BLaER1 treated with 17β-estradiol and CSF1 and Interleukin-3, amounts not matched to agents 10 nM and 100 nM (cell line): Measurements from ENCODE around the gene ADH4.
A peak's percentile ranks its signal among the peaks of the same experiment; 100 is the strongest.
"Not testable (repeated sequence)": the region's sequence is repeated elsewhere in the genome, so short reads cannot be mapped to it uniquely, and the experiment has no call there.

Experiments
- H3K27ac ChIP-seq, 11 experiments: shearing (Covaris generic); formaldehyde crosslinking; 2 replicates each; pipeline ENCODE4 v1.8.1; 2022
- H3K27me3 ChIP-seq, 11 experiments: shearing (Covaris generic); formaldehyde crosslinking; 2 replicates each; pipeline ENCODE4 v1.8.1; 2022
- H3K36me3 ChIP-seq, 11 experiments: shearing (Covaris generic); formaldehyde crosslinking; 2 replicates each; pipeline ENCODE4 v1.8.1; 2022
- H3K4me1 ChIP-seq, 10 experiments: shearing (Covaris generic); formaldehyde crosslinking; 2 replicates each; pipeline ENCODE4 v1.8.1; 2022
- H3K4me2 ChIP-seq, 11 experiments: shearing (Covaris generic); formaldehyde crosslinking; 2 replicates each; pipeline ENCODE4 v1.8.1; 2022
- H3K4me3 ChIP-seq, 10 experiments: shearing (Covaris generic); formaldehyde crosslinking; 2 replicates each; pipeline ENCODE4 v1.8.1; 2022
- H3K9ac ChIP-seq, 11 experiments: shearing (Covaris generic); formaldehyde crosslinking; 2 replicates each; pipeline ENCODE4 v1.8.1; 2022
- H3K9me3 ChIP-seq, 11 experiments: shearing (Covaris generic); formaldehyde crosslinking; replicated peaks in 1 of 11; 2 replicates each; pipeline ENCODE4 v1.8.1; 2022
- H4K20me1 ChIP-seq, 11 experiments: shearing (Covaris generic); formaldehyde crosslinking; 2 replicates each; pipeline ENCODE4 v1.8.1; 2022
- Cebpa-rat ChIP-seq, 11 experiments: shearing (Covaris generic); IDR thresholded peaks; 2 replicates each; pipeline ENCODE4 v1.8.1; 2022

Gene ADH4

GRCh38 chr4:99104153-99104552 lies 39.9 kb downstream of the ADH4 start:
- H3K9me3 ChIP-seq = peaks cover 0 to 3% (median 0%) of the 10 kb centered on the region in 11 experiments; a peak in 2 of 22 replicates
- no peak overlapping the region for H3K4me3 ChIP-seq
- no peak overlapping the region for H3K4me2 ChIP-seq
- no peak overlapping the region for H3K9ac ChIP-seq
- H3K27ac ChIP-seq = no peak overlapping the region
- no peaks in the 10 kb centered on the region for H4K20me1 ChIP-seq
- no peaks in the 10 kb centered on the region; a peak in 1 of 22 replicates for H3K36me3 ChIP-seq
- peaks cover 0 to 18% (median 0%) of the 10 kb centered on the region in 10 experiments; a peak in 3 of 20 replicates for H3K4me1 ChIP-seq
- no peaks in the 10 kb centered on the region for H3K27me3 ChIP-seq
- no peak for TF ChIP-seq Cebpa-rat (IDR thresholded peaks at IDR 0.05)

- H3K9me3 ChIP-seq = peaks cover 0 to 3% (median 0%) of the 10 kb centered on the region in 11 experiments; a peak in 2 of 22 replicates
- peaks cover 0 to 9% (median 0%) of the 10 kb centered on the region in 10 experiments; a peak in 1 of 20 replicates for H3K4me1 ChIP-seq
- H3K4me2 ChIP-seq = no peak overlapping the region
- H4K20me1 ChIP-seq = no peaks in the 10 kb centered on the region
- H3K36me3 ChIP-seq = no peaks in the 10 kb centered on the region; a peak in 1 of 22 replicates
- no peaks in the 10 kb centered on the region for H3K27me3 ChIP-seq
- TF ChIP-seq Cebpa-rat (IDR thresholded peaks at IDR 0.05) = no peak
- H3K4me3 ChIP-seq = no peak overlapping the region
- H3K9ac ChIP-seq = no peak overlapping the region
- no peak overlapping the region for H3K27ac ChIP-seq
These were observed 40.9 kb downstream of the ADH4 start for GRCh38 chr4:99103166-99103565.

- H3K4me2 ChIP-seq = no peak overlapping the region
- H3K9me3 ChIP-seq = peaks cover 0 to 3% (median 0%) of the 10 kb centered on the region in 11 experiments; a peak in 2 of 22 replicates
- no peaks in the 10 kb centered on the region; a peak in 1 of 22 replicates for H3K36me3 ChIP-seq
- H3K27me3 ChIP-seq = no peaks in the 10 kb centered on the region
- H3K4me1 ChIP-seq = 0 out of 20 replicates have a peak, but pooled peaks cover 0 to 9% (median 0%) of the 10 kb centered on the region in 10 experiments
- TF ChIP-seq Cebpa-rat (IDR thresholded peaks at IDR 0.05) = no peak
- no peak overlapping the region for H3K9ac ChIP-seq
- no peak overlapping the region for H3K27ac ChIP-seq
- no peak overlapping the region for H3K4me3 ChIP-seq
- H4K20me1 ChIP-seq = no peaks in the 10 kb centered on the region
These were observed 41.5 kb downstream of the ADH4 start for GRCh38 chr4:99102634-99103033.

- Histone ChIP-seq H3K27me3 (no peaks in the 10 kb centered on the region), H3K4me3 (no peak overlapping the region), H3K4me1 (0 out of 20 replicates have a peak, but pooled peaks cover 0 to 9% (median 0%) of the 10 kb centered on the region in 10 experiments), H3K4me2 (no peak overlapping the region), H3K9ac (no peak overlapping the region), H3K9me3 (peaks cover 0 to 3% (median 0%) of the 10 kb centered on the region in 11 experiments; a peak in 2 of 22 replicates), H3K36me3 (no peaks in the 10 kb centered on the region; a peak in 1 of 22 replicates), H4K20me1 (no peaks in the 10 kb centered on the region), H3K27ac (no peak overlapping the region)
- no peak for TF ChIP-seq Cebpa-rat (IDR thresholded peaks at IDR 0.05)
These were observed 43.2 kb downstream of the ADH4 start for GRCh38 chr4:99100876-99101275.

GRCh38 chr4:99099814-99100213 lies 44.3 kb downstream of the ADH4 start:
- H3K36me3 ChIP-seq, H3K27me3 ChIP-seq, H3K9me3 ChIP-seq, H3K9ac ChIP-seq, H3K4me2 ChIP-seq, H3K4me3 ChIP-seq, H4K20me1 ChIP-seq, H3K27ac ChIP-seq, H3K4me1 ChIP-seq: not testable (repeated sequence)

GRCh38 chr4:99099311-99099710 lies 44.8 kb downstream of the ADH4 start:
- Histone ChIP-seq H3K27ac (no peak overlapping the region), H3K4me1 (0 out of 20 replicates have a peak, but pooled peaks cover 0 to 9% (median 0%) of the 10 kb centered on the region in 10 experiments), H3K4me3 (no peak overlapping the region), H3K27me3 (no peaks in the 10 kb centered on the region), H3K4me2 (no peak overlapping the region), H4K20me1 (no peaks in the 10 kb centered on the region), H3K9me3 (peaks cover 0 to 3% (median 0%) of the 10 kb centered on the region in 11 experiments; a peak in 3 of 22 replicates), H3K36me3 (no peaks in the 10 kb centered on the region; a peak in 1 of 22 replicates), H3K9ac (no peak overlapping the region)
- no peak for TF ChIP-seq Cebpa-rat (IDR thresholded peaks at IDR 0.05)

DNA sequence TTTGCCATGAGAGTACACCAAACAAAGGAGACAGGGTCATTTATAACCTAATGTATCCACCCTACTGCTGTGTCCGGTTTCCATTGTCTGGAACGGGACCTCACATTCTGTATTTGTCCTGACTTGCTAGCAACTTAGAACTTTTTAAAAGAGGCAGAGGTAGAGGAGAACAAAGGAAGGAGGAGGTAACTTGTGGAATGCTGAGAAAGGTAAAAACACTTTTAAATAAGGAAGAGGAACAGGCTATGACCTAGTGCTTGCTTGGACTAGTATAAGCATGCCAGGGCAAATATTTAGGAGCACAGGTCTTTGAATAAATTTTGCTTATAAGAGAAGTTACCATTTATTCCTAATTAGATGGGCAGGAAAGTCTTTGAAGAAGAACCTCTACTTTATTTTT lies 52.3 kb downstream of the ADH4 start:
- H3K27me3 ChIP-seq, H3K9me3 ChIP-seq, H3K36me3 ChIP-seq, H4K20me1 ChIP-seq, H3K9ac ChIP-seq, H3K27ac ChIP-seq, H3K4me3 ChIP-seq: not testable (repeated sequence)
- Histone ChIP-seq H3K4me1 (peaks cover 21 to 38% (median 29%) of the 10 kb centered on the region in 10 experiments), H3K4me2 (0 out of 22 replicates have a peak overlapping the region, but pooled peaks of 1 of the 11 experiments have one; percentile 90)

DNA sequence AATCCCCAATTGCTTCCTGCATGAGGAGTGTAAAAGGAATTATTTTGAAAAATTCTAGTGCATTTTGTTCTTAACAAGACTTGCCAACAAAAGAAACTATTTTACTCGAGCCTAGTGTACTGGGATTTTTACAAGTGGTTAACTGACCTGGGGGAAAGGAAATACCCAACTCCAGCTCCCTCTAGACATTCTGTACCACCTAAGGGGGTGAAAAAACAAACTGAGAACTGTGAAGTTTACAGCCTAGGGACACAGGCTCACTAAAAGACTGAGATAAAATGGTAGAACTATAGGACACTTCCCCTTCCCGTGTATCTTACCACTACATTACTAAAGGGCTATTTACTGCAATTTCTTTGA lies 52.9 kb downstream of the ADH4 start:
- TF ChIP-seq Cebpa-rat (IDR thresholded peaks at IDR 0.05) = no peak
- peak overlapping the region; percentile 68 to 94 (median 88); a peak in 20 of 22 replicates for H3K4me2 ChIP-seq
- H3K27me3 ChIP-seq = no peaks in the 10 kb centered on the region
- H3K9me3 ChIP-seq = no peaks in the 10 kb centered on the region; a peak in 1 of 22 replicates
- H4K20me1 ChIP-seq = peaks cover 0 to 5% (median 0%) of the 10 kb centered on the region in 11 experiments; a peak in 2 of 22 replicates
- H3K4me3 ChIP-seq = no peak overlapping the region
- H3K4me1 ChIP-seq = peaks cover 27 to 44% (median 35%) of the 10 kb centered on the region in 10 experiments
- no peaks in the 10 kb centered on the region; a peak in 1 of 22 replicates for H3K36me3 ChIP-seq
- H3K9ac ChIP-seq = no peak overlapping the region
- H3K27ac ChIP-seq = no peak overlapping the region

DNA sequence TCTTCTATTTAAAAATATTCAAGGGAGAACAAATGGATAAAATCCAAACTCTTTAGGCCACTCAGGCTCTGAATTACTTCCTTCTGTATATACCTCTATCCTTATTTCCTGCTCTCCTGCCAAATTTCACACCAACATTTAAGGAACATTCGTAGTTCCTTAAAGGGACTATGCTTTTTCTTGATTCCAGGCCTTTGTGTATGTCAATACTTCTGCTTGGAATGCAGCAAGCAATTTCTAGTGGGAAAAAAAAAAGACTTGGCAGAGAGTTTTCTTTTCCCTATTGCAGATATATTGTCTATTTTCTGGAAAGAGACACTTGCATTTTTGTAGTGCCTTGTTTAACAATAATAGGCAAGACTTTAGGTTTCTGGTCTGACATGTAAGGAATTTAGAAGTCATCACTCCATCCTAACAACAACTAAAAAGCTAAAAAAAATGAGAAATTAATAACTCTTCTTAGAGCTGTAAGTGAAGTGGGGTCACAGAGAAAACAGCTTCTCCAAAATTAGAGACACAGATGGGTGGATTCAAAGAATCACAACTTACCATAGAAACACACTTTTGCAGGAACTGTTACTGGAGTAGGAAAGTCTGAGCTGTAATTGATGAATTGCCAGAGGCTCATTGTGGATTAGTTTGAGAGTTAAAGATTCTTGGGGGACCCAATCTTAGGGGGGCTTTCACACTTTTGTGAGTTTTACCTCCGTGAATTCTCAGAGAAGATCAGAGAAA lies 53.4 kb downstream of the ADH4 start:
- Histone ChIP-seq H3K27ac (no peak overlapping the region), H3K9ac (peak overlapping the region in 1 of 11 experiments; percentile 26; a peak in 1 of 22 replicates), H3K4me2 (peak overlapping the region; percentile 68 to 94 (median 88); a peak in 20 of 22 replicates)

More for the DNA sequence above, 53.4 kb downstream of the ADH4 start:
- peaks cover 0 to 3% (median 2%) of the 10 kb centered on the region in 11 experiments; a peak in 17 of 22 replicates for H3K36me3 ChIP-seq
- H3K4me1 ChIP-seq = peaks cover 27 to 45% (median 35%) of the 10 kb centered on the region in 10 experiments
- TF ChIP-seq Cebpa-rat (IDR thresholded peaks at IDR 0.05) = no peak
- H3K4me3 ChIP-seq = no peak overlapping the region
- H3K27me3 ChIP-seq = no peaks in the 10 kb centered on the region
- peaks cover 0 to 8% (median 2%) of the 10 kb centered on the region in 11 experiments; a peak in 8 of 22 replicates for H4K20me1 ChIP-seq
- H3K9me3 ChIP-seq = no peaks in the 10 kb centered on the region; a peak in 1 of 22 replicates
